Uterus (tissue), 2 donors: Measurements from ENCODE around the gene CCT7.

Experiments
- CTCF ChIP-seq, 4 experiments: fragments of 200-600 bp in 2 of 4; fragments of 450-650 bp in 2 of 4; sonication (generic) in 2 of 4; IDR thresholded peaks; one replicate each; pipeline ENCODE4 v1.5.1; 2016 to 2019; ENCODE audit warnings: antibody characterized with exemption in 4 of 4, mild to moderate bottlenecking in 2 of 4, moderate library complexity in 1 of 4
- POLR2A ChIP-seq, 2 donors: fragments of 450-650 bp; IDR thresholded peaks; one replicate each; pipeline ENCODE4 v1.6.1; 2016; ENCODE audit warnings: antibody characterized with exemption in 2 of 2, mild to moderate bottlenecking in 1 of 2, moderate library complexity in 1 of 2

- peak; percentile 67 to 84 (median 74) for TF ChIP-seq CTCF (IDR thresholded peaks at IDR 0.05)
- TF ChIP-seq POLR2A (IDR thresholded peaks at IDR 0.05): no peak
These were observed 21.5 kb upstream of the CCT7 start for GRCh38 chr2:73212448-73213176.
